ENCODE measurements around the gene SH3D21. TPM values are rescaled to one million over a fixed set of nuclear protein-coding genes. Genes with fewer than 3 reads are reported as not detected.

The SH3D21 gene
- total and polyA plus RNA-seq, 2 experiments from 2014 or later, result 2.6 to 2.9 TPM

GRCh38 chr1:36258960-36259344, 47.2 kb upstream of the SH3D21 start:
- no peaks in the 10 kb centered on the region for H3K36me3 ChIP-seq (replicated peaks; ENCODE audit: insufficient read depth, low read depth)
- H3K27ac ChIP-seq, result no peak overlapping the region
- no peak overlapping the region for H2AFZ ChIP-seq
- peaks cover 97% of the 10 kb centered on the region for H3K79me2 ChIP-seq
- H3K9me2 ChIP-seq (replicated peaks; ENCODE audit: insufficient read depth), result no peaks in the 10 kb centered on the region
- peaks cover 75% of the 10 kb centered on the region for H4K20me1 ChIP-seq (ENCODE audit: insufficient read depth, poor library complexity, severe bottlenecking)
- H3K4me1 ChIP-seq (ENCODE audit: insufficient read depth), result peaks cover 17% of the 10 kb centered on the region
- no peaks in the 10 kb centered on the region for H3K9me3 ChIP-seq (ENCODE audit: low read depth)
- TF ChIP-seq CTCF (IDR thresholded peaks at IDR 0.05; ENCODE audit: poor library complexity), result no peak
- no peak for TF ChIP-seq EZH2phosphoT487 (IDR thresholded peaks at IDR 0.05; ENCODE audit: low read depth, severe bottlenecking, unreplicated experiment)
- TF ChIP-seq EZH2 (IDR thresholded peaks at IDR 0.05; ENCODE audit: borderline replicate concordance), result no peak
- H3K27me3 ChIP-seq, result no peaks in the 10 kb centered on the region
- WGBS (ENCODE audit: low lambda C conversion rate, missing lambda C conversion rate), result 90% methylated on average over 1 of the region's 1 CpG
- no peak for DNase-seq (ENCODE audit: low spot score)
- H3K4me3 ChIP-seq, result no peak overlapping the region
- H3K4me2 ChIP-seq, result no peak overlapping the region

GRCh38 chr1:36268981-36269380, 37.2 kb upstream of the SH3D21 start:
- 75% methylated on average over 6 of the region's 6 CpGs for WGBS (ENCODE audit: low lambda C conversion rate, missing lambda C conversion rate)
- H3K27ac ChIP-seq, result peak overlapping the region; percentile 63
- H3K79me2 ChIP-seq, result peaks cover 96% of the 10 kb centered on the region
- H3K4me3 ChIP-seq, result no peak overlapping the region
- no peaks in the 10 kb centered on the region for H3K9me3 ChIP-seq (ENCODE audit: low read depth)
- DNase-seq (ENCODE audit: low spot score), result no peak
- H3K27me3 ChIP-seq, result no peaks in the 10 kb centered on the region
- H3K36me3 ChIP-seq (replicated peaks; ENCODE audit: insufficient read depth, low read depth), result no peaks in the 10 kb centered on the region
- H4K20me1 ChIP-seq (ENCODE audit: insufficient read depth, poor library complexity, severe bottlenecking), result peaks cover 27% of the 10 kb centered on the region
- H2AFZ ChIP-seq, result no peak overlapping the region
- TF ChIP-seq EZH2phosphoT487 (IDR thresholded peaks at IDR 0.05; ENCODE audit: low read depth, severe bottlenecking, unreplicated experiment), result no peak
- TF ChIP-seq EZH2 (IDR thresholded peaks at IDR 0.05; ENCODE audit: borderline replicate concordance), result no peak
- no peak for TF ChIP-seq CTCF (IDR thresholded peaks at IDR 0.05; ENCODE audit: poor library complexity)
- H3K9me2 ChIP-seq (replicated peaks; ENCODE audit: insufficient read depth), result no peaks in the 10 kb centered on the region
- H3K4me2 ChIP-seq, result peak overlapping the region; percentile 48
- H3K4me1 ChIP-seq (ENCODE audit: insufficient read depth), result peaks cover 25% of the 10 kb centered on the region

DNA sequence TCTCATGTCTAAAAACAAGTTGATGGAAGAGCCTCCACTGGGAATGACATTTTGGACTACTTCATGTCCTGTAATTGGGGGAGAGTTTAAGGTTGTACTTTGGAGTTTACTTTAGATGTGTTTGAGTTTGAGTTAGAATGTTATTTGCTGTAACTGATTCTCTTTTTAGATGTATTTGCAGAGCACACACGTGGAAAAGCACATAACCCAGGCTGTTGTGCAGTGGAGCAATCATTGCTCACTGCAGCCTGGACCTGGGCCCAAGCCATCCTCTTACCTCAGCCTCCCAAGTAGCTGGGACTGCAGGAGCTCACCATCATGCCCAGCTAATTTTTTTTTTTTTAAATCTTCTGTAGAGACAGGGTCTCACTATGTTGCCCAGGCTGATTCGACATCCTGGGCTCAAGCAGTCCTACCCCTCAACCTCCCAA, 36.7 kb upstream of the SH3D21 start:
- H3K79me2 ChIP-seq, result peaks cover 95% of the 10 kb centered on the region
- no peaks in the 10 kb centered on the region for H3K9me2 ChIP-seq (replicated peaks; ENCODE audit: insufficient read depth)
- no peak for TF ChIP-seq EZH2 (IDR thresholded peaks at IDR 0.05; ENCODE audit: borderline replicate concordance)
- no peak for TF ChIP-seq CTCF (IDR thresholded peaks at IDR 0.05; ENCODE audit: poor library complexity)
- TF ChIP-seq EZH2phosphoT487 (IDR thresholded peaks at IDR 0.05; ENCODE audit: low read depth, severe bottlenecking, unreplicated experiment), result no peak
- no peak overlapping the region for H3K4me3 ChIP-seq
- no peaks in the 10 kb centered on the region for H3K36me3 ChIP-seq (replicated peaks; ENCODE audit: insufficient read depth, low read depth)
- H2AFZ ChIP-seq, result no peak overlapping the region
- no peaks in the 10 kb centered on the region for H3K27me3 ChIP-seq
- H3K27ac ChIP-seq, result peak overlapping the region; percentile 63
- peak; percentile 42 for DNase-seq (ENCODE audit: low spot score)
- peaks cover 25% of the 10 kb centered on the region for H3K4me1 ChIP-seq (ENCODE audit: insufficient read depth)
- peaks cover 27% of the 10 kb centered on the region for H4K20me1 ChIP-seq (ENCODE audit: insufficient read depth, poor library complexity, severe bottlenecking)
- H3K4me2 ChIP-seq, result peak overlapping the region; percentile 48
- 71% methylated on average over 2 of the region's 2 CpGs for WGBS (ENCODE audit: low lambda C conversion rate, missing lambda C conversion rate)
- no peaks in the 10 kb centered on the region for H3K9me3 ChIP-seq (ENCODE audit: low read depth)

DNA sequence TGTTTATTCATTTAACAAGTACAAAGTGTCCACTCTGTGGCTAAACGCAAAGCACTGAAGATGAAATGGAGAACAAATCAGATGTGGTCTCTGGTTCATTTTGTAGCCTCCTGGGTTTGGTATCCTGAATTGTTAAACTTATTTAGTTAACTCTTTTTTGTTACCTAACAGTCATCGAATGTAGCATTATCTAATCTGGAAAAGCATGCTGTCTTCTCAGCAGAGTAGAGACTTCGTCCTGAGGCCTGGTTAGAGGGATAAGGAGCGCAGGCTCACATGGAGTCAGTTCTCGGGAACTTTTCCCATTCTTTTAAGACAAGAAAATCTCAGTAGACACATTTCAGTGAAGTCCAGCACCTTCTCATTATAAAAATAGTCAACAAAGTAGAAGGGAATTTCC, 33.1 kb upstream of the SH3D21 start:
- TF ChIP-seq EZH2 (IDR thresholded peaks at IDR 0.05; ENCODE audit: borderline replicate concordance) (no peak), CTCF (IDR thresholded peaks at IDR 0.05; ENCODE audit: poor library complexity) (no peak), EZH2phosphoT487 (IDR thresholded peaks at IDR 0.05; ENCODE audit: low read depth, severe bottlenecking, unreplicated experiment) (no peak)
- Histone ChIP-seq H3K36me3 (replicated peaks; ENCODE audit: insufficient read depth, low read depth) (no peaks in the 10 kb centered on the region), H3K27me3 (no peaks in the 10 kb centered on the region), H3K4me1 (ENCODE audit: insufficient read depth) (peaks cover 24% of the 10 kb centered on the region), H3K79me2 (peaks cover 88% of the 10 kb centered on the region), H4K20me1 (ENCODE audit: insufficient read depth, poor library complexity, severe bottlenecking) (peaks cover 24% of the 10 kb centered on the region), H3K9me3 (ENCODE audit: low read depth) (no peaks in the 10 kb centered on the region), H3K27ac (peak overlapping the region; percentile 4), H3K4me3 (no peak overlapping the region), H3K9me2 (replicated peaks; ENCODE audit: insufficient read depth) (no peaks in the 10 kb centered on the region), H2AFZ (no peak overlapping the region), H3K4me2 (no peak overlapping the region)
- DNase-seq (ENCODE audit: low spot score), result no peak
- WGBS (ENCODE audit: low lambda C conversion rate, missing lambda C conversion rate), result 74% methylated on average over 5 of the region's 5 CpGs

All from hepatocyte (in vitro differentiated cells).